NCI-H2029 (cell line): Measurements from ENCODE around the gene PALLD.
"Not testable (repeated sequence)": the region's sequence is repeated elsewhere in the genome, so short reads cannot be mapped to it uniquely, and the experiment has no call there.

Experiments
- DNase-seq: peaks from one replicate; lab custom pipeline; 2025; lab: John Stamatoyannopoulos, UW

PALLD gene

DNA sequence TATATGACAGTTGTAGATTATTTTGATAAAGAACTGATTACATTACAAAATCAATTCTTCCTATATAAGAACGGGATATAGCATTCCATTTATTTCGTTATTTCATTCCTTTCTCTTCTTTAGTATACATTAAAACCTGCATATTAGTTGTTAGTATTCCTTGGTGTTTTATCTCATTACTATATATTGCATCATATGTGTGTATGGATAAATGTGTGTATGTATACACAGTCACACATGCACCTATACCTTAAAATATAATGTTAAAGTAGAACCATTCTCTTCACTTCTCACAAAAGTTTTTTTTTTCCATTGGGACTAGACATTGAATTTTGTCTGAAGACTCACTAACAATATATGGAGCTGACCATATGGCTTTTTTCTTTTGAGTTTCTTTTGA lies 5.3 kb upstream of the PALLD start:
- DNase-seq = no peak

DNA sequence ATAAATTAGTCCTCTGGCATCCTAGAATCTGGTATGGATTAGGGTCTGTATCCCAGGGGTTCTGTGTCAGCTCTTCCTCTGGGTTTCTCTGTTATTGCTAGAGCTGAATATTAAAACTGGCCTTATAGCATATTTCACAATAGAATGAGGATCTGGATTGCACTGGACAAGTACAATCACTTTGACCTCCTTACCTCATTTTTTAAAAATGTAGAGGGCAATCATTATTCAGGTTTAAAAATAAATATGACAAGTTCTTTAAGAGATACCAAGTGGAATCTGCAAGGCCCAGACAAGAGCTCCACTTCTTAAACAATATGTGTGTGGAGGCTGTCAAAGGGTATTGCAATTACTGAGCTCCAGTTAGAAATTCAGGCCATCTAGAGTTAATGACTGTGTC lies 1.4 kb downstream of the PALLD start:
- DNase-seq = no peak

DNA sequence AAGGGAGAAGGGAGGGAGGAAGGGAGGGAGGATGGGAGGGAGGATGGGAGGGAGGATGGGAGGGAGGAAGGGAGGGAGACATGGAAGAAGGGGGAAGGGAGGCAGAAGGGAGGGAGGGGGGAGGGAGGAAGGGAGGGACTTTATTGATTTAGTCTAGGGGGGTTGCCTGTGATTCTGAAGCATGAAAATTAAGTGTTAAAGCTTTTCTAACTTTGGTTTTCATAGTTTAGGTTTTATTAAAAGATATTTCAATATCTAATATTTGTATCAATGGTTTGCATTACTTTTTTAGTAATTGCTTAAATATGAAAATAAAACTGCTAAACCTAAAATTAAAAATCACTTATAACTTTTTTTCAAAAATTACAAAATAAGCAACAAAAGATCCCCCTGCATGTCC lies 2.4 kb downstream of the PALLD start:
- no peak for DNase-seq

DNA sequence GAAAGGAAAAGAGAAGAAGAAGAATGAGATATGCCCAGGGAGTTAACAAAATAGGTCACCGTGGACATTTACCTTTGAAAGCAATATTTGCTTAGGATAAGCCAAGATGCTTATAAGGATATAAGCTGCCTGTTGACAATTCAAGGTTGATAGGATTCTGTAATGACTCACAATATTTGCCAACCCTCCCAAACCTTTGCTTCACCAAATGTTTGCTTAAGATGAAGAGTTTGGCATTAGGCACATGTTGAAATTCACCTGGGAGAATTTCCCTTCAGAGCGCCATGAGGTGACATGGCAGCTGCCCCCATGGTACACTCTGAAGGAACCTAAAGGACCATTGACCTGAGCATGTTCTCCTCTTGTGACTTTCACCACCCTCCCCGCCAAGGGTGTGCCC lies 4.6 kb downstream of the PALLD start:
- peak; percentile 84 for DNase-seq

DNA sequence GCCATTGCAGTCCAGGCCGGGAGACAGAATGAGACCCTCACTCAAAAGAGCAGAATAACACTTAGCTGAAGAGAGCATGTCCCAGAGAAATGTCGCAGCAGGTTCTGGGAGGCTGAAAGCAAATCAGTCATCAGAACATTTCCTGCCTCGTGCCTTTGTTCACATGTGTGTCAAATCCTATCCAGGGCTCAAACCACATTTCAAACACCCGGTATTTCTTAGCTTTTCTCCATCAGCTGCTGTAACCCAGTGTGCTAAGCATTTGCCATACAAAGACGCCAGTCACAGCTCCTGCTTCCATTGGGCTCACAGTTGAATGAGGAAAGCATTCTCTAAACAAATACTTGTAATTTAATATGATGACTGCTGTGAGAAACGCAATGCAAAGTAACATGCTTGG lies 6.0 kb downstream of the PALLD start:
- DNase-seq = no peak

DNA sequence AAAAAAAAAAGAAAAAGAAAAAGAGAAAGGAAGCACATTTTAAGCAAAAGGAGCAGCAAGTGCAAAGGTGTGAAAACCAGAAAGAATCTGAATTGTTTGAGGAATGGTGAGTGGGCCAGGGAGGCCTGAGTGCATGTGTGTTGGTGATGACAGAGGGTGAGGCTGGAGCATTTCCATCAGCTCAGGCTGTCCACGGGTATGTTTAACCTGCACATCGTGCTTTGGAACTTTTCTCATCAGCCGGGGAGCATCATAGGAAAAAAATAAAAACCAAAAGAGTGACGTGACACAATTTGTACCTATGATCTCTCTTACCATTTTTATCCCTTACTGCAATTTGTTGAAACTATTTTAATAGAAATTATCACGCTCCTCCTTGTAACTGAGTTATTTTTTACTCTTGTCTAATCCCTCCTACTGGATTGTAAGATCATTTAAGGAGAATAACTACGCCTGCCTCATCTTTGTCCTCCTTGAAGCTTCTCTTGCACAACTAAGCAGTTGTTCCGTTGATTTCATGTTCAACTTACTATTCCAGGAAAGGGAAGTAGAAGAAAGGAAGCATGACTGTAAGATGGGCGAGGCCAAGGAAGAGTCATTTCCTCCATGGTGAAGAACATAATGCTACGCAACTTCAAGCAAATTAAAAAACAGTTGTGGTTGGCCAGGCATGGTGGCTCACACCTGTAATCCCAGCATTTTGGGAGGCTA lies 7.0 kb downstream of the PALLD start:
- no peak for DNase-seq

DNA sequence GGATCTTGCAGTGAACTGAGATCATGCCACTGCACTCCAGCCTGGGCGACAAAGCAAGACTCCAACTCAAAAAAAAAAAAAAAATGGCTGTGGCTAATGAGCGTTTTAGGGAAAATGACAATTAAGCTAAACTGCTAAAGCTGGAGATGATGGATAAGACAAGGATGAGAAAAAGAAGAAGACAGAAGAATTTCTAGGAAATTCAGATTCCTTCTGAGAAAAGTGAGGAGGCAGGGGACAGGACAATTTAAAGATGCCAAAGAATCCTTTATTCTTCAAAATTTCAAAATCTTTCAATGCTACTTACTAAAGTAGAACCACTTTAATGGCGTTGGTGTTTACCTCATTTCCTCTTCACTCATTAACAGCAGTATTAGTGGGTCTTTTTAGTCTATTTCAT lies 7.7 kb downstream of the PALLD start:
- no peak for DNase-seq

DNA sequence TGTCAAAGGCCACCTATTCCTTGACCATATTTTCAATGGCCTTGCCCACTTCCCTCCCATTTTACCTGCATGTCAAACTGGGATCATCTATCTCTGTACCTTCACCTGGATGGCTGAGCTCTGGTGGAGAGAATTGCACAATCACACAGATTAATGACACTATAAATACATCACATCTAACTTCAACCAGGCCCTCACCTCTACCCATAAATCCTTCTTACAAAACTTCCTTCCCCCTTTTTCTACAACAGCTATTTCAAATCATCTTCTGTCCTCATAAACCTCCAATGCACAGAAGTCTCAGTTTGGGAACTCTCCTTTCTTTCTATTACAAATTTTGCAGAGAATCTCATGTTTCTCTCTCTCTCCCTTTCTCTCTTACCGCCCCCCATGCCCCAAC lies 9.2 kb downstream of the PALLD start:
- no peak for DNase-seq

DNA sequence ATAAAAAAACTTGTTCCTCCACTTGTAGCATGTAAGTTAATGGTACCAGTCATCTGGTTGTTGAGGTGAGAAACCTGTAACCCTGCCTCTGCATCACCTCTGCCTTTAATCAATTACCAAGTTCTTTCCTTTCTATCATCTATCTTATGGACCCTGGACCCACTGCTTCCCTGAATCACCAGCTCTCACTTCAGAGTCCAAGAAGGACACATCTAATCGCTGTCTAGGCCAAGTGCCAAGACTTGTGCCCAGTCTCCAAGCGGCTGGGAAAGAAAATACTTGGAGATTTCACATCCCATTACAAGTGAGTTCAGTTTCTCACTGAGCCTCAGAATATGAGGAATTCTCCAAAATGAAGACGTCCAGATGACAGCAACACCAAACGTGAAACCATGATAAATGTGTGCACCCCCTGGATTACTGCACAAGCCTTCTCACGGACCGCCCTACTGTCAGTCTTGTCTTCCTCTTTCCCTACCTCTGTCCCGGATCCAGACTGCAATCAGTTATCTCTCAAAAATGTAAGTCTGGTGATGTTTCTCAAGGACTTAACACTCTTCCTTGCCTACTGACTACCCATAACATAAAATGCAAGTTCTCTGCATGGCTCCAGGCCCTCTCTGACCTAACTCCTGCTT lies 10.4 kb downstream of the PALLD start:
- no peak for DNase-seq

DNA sequence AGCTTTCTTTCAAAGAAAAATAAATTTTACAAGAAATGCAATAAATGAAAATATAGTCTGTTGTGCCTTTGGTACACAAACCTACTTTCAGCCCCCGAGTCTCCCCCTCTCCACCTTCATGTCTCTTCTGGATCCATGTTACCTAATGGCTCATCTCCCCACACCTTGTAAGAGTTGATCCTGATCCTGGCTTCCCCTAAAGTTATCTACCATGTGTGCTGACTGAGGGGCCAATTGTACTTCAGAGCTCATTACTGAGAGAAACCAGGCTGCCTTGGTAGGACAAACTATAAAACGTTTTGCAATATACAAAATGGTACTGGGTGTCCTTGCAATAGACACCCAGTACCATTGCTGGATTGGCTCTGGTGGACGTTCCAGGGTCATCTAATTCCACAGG lies 11.8 kb downstream of the PALLD start:
- DNase-seq = no peak

DNA sequence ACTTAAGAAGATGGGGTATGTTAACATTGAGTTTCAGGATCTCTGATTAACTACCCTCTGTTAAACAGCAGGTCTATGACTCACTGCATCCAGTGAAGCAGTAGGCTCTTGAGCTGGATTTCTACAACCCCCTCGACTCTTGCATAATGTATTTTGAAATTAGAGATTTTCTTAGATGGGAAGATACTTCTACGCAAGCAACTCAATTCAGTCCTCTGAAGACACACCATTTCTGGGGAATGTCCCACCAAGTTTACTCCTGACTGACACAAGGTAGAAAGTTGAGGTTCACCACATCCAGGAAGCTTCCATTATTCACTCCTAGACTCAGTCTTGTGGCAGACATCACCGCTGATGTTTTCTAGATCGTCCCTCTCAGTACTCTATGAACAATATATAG lies 12.9 kb downstream of the PALLD start:
- DNase-seq = no peak

DNA sequence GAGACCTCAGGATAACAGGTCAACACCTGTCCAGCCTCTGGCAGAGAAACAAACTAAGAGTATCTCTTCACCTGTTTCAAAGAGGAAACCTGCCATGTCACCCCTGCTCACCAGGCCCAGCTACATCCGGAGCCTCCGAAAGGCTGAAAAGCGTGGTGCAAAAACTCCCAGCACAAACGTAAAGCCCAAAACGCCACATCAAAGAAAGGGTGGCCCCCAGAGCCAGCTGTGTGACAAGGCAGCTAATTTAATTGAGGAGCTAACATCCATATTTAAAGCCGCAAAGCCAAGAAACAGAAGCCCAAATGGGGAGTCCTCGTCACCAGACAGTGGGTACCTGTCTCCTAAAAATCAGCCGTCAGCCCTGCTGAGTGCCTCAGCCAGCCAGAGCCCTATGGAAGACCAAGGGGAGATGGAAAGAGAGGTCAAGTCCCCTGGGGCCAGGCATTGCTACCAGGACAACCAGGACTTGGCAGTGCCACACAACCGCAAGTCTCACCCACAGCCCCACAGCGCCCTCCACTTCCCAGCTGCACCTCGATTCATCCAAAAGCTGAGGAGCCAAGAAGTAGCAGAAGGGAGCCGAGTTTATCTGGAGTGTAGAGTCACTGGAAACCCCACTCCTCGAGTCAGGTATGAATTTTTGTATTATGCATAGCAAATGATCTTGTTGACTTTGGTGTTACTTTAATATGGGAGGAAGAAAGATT lies 15.1 kb downstream of the PALLD start:
- DNase-seq = no peak

DNA sequence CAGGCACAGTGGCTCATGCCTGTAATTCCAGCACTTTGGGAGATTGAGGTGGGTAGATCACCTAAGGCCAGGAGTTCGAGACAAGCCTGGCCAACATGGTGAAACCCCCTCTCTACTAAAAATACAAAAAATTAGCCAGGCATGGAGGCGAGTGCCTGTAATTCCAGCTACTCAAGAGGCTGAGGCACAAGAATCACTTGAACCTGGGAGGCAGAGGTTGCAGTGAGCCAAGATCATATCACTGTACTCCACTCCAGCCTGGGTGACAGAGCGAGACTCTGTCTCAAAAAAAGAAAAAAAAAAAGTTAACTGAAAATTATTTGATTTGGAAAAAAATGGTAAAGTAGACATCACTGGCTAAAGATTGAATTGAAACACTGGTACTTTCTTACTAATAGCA lies 17.0 kb downstream of the PALLD start:
- DNase-seq = not testable (repeated sequence)

DNA sequence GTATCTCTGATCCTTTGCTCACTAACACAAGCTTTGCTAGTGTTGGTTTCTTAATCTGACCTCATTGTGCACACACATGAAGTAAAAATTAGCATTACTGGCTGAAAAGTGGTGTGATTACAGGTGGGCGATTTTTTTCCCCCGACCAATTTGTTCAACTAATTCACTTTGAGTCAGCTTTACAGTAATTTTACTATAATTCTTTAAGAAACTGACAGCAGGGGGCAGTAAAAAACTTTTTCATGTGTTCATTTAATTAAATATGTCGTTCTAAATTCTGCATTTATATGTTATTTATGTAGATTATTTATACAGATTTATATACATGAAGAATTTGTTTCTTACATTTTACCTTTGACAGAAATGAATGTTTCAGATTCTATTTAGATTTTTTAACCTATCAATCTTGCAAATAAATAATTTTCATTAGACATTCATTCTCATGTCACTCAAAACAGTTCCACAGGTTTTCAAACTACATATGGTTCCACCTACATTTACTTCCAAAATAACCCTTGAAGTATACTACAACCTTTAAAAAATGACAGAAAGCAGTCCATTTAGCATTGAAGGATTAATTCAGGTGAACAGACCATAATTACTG lies 17.5 kb downstream of the PALLD start:
- DNase-seq = no peak

DNA sequence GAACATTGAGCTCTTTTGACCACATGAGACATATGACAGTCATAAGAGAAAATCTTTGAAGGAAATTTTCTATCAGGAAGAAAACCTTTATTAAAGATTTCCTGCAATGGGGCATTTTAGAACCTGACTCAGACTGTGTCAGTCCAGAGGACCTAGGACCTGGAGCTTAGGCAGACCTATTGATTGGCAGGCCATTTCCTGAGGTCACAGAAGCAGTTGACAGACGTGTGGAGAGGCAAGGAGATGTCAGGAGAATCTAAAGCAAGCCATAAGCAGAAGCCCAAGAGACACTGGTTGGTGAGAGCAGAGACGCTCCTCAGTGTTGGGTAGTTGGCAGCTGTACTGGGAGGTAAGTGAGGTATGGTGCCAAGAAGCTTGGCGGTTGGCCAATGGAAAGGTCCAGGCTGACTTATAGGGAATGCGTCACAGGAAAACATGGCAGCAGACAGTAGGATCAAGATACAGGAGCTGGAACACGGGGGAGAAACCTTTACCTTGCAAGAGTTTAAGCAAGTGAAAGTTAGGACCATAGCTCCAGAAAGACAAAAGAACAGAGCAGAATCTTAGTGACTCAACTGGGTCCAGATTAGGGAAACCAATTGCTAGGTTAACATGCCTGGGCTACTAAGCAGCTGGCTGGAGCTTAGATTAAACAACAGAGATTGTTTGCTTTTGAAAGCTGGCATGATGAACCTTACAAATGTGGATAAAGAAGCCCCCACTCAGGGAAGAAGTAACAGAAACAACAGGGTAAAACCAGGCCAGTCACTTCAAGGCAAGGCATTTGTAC lies 18.6 kb downstream of the PALLD start:
- peak; percentile 74 for DNase-seq

DNA sequence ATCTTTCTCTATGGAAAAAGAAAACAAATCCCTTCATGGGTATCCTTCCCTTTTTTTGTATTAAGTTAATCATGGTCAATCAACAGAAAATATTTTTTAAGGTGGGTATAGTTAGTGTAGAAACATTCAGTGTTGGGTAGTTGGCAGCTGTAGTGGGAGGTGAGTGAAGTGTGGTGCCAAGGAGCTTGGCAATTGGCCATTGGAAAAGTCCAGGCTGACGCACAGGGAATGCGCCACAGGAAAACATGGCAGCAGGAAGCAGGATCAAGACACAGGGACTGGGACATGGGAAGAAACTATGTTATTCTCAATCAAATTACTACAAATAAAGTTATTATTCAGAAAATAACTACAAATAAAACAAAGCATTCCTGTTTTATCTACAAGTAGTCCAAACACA lies 20.0 kb downstream of the PALLD start:
- DNase-seq = no peak

DNA sequence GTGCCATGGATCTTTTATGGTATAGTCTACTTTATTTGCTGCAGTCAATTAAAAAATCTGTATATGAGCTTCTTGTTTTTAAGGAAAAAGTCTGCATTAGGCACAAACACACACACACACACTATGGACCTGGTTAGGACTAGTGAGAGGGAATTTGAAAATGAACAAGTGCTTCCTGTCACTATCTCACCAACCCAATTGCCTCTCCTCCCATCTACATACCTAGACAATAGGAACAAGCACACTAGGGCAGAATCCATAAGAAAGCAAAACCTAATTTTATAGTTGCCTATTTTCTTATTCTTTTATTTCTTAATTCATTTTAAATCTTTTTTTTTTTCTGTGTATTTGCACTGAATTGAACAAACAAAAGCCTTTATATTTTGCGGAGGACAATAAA lies 22.7 kb downstream of the PALLD start:
- DNase-seq = no peak

DNA sequence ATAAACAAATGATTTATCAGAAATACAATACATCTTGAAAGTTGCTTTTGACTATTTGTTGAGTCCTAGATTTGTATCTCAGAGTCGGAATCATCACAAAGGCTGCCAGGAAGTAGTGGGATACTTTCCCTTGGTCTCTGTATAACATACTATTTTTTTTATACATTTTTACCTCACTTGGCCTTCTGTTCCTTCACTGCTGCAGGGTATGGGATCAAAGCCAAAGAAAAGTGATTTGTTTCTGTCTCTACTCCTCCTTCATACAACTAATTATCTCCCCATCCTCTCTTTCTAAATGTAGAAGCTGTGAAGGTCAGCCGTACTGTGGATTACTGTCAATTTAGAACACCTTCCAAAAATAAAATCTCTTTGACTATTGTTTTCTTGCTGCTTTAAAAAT lies 24.9 kb downstream of the PALLD start:
- no peak for DNase-seq

DNA sequence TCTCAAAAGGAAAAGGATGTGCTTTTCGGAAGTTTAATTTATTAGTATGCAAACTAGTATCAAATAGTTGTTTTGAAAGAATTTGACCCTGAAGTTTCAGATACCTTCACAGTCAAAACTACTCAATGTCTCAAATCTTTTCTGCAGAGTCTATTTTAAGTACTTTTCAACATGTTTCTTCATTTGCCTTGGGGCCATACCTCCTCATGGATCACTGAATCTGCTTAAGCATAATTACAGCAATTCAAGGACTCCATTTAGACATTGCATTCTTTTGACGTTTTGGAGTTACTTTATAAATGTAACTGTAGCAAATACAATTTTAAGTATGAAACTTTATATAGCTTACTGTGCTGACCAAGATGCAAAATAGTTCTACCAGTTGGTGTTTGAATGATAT lies 25.5 kb downstream of the PALLD start:
- DNase-seq = no peak

DNA sequence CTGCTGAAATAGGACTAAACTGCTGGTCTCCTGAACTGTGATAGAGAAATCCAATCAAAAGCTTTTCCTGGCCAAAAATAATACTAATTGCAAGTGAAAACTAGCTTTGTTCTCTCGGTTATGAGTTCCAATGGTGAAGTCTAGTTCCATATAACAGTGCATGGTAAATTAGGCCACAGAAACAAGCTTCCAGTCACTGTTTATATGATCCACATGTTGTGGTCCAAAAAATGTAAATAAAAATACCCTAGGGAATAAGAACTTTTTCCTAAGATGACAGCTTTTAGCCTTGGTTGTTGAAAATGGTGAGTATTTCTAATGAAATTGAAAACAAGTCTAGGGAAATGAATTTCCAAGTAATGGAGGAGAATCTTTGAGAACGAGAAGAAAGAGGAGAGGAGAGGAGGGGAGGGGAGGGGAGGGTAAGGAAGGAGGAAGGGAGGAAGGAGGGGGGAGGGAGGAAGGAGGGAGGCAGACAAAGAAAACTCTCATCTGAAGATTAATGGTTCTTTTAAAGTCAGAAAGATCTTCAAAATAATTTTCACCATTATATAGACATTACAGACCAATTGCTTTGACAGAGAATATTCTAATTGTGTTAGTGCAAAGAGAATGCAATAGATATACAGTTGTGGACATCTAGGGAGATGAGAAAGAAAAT lies 26.1 kb downstream of the PALLD start:
- DNase-seq = no peak

DNA sequence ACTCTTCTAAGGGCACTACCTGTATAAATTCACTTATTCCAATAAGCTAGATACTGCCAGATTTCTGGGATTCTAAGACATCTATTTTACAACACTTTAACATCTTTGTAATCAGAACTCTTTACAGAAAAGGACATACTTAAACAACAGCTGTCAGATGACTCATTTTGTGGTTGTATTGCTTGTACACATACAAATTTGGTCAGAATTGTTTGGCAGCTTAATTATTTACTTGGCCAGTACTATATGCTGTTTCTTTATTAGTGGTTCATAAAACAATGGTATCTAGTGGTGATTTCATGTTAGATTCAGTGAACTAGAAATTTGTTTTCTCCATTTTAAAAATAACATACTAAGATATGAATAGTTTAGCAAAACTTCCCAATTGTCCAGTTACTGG lies 27.2 kb downstream of the PALLD start:
- DNase-seq = peak; percentile 6

DNA sequence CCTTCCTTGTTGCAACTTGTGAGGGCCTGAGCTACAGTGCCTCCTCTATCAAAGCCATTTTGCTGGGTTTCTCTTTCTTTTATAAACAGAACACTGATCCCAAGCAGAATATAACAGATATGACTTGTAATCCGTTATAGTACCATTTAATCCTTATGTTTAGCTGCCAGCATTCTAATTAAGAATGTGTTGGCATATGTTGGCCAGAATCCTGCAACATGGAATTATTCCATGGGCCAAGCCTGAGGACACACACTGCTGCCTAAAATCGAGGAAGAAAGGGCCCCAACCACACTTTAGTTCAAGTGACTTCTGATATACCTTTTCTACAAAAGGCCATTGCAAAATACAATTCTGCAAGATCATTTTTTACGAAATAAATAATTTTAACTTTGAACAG lies 28.0 kb downstream of the PALLD start:
- no peak for DNase-seq
